Smooth muscle cell (in vitro differentiated cells): Measurements from ENCODE around the gene ISCA1. TPM values are rescaled to one million over a fixed set of nuclear protein-coding genes. Genes with fewer than 3 reads are reported as not detected.
"Not testable (repeated sequence)": the region's sequence is repeated elsewhere in the genome, so short reads cannot be mapped to it uniquely, and the experiment has no call there.

Source experiments
- DNase-seq: peaks from one replicate; lab custom pipeline; 2025; ENCODE audit not compliant: unreplicated experiment; lab: John Stamatoyannopoulos, UW
- H2AFZ ChIP-seq: fragments of 200-600 bp; sonication (generic); 2 replicates; pipeline ENCODE4 v1.6.0; 2016; ENCODE audit warnings: antibody characterized with exemption, low read depth, mild to moderate bottlenecking
- H3F3A ChIP-seq: fragments of 200-600 bp; sonication (generic); 2 replicates; pipeline ENCODE4 v1.6.0; 2017; ENCODE audit warnings: antibody characterized with exemption, low read depth
- H3K27ac ChIP-seq: fragments of 200-600 bp; sonication (generic); 2 replicates; pipeline ENCODE4 v1.5.1; 2016; ENCODE audit warnings: low read depth, mild to moderate bottlenecking
- H3K27me3 ChIP-seq: fragments of 200-600 bp; sonication (generic); 2 replicates; pipeline ENCODE4 v1.6.1; 2016; ENCODE audit warnings: low read depth, mild to moderate bottlenecking
- H3K36me3 ChIP-seq: fragments of 200-600 bp; sonication (generic); 2 replicates; pipeline ENCODE4 v1.5.1; 2016; ENCODE audit warnings: low read depth
- H3K4me1 ChIP-seq: fragments of 200-600 bp; sonication (generic); 2 replicates; pipeline ENCODE4 v1.5.1; 2016; ENCODE audit warnings: low read depth
- H3K4me2 ChIP-seq: fragments of 200-600 bp; sonication (generic); 2 replicates; pipeline ENCODE4 v1.6.0; 2016; ENCODE audit warnings: mild to moderate bottlenecking
- H3K4me3 ChIP-seq: fragments of 200-600 bp; sonication (generic); 2 replicates; pipeline ENCODE4 v1.5.1; 2016; ENCODE audit warnings: mild to moderate bottlenecking
- H3K79me2 ChIP-seq: fragments of 200-600 bp; sonication (generic); 2 replicates; pipeline ENCODE4 v1.6.0; 2016; ENCODE audit warnings: low read depth, mild to moderate bottlenecking
- H3K9ac ChIP-seq: fragments of 200-600 bp; sonication (generic); 2 replicates; pipeline ENCODE4 v1.6.0; 2016; ENCODE audit warnings: low read depth
- H3K9me3 ChIP-seq: fragments of 200-600 bp; sonication (generic); replicated peaks from 2 replicates; pipeline ENCODE4 v1.5.1; 2016; ENCODE audit warnings: low read depth
- H4K20me1 ChIP-seq: fragments of 200-600 bp; sonication (generic); 2 replicates; pipeline ENCODE4 v1.6.0; 2016; ENCODE audit warnings: low read depth
- CTCF ChIP-seq: fragments of 200-600 bp; sonication (generic); IDR thresholded peaks from 2 replicates; pipeline ENCODE4 v1.5.1; 2017; ENCODE audit warnings: borderline replicate concordance, mild to moderate bottlenecking, antibody characterized with exemption; ENCODE audit not compliant: insufficient read depth, poor library complexity, severe bottlenecking
- WGBS: methylation state at CpG from one replicate; pipeline ENCODE4 v1.1.7; 2016; ENCODE audit warnings: low lambda C conversion rate; 5-methylcytosine and 5-hydroxymethylcytosine counted together
- polyA plus RNA-seq: library from polyadenylated mRNA; unstranded; fragments of >200 nt; fragmentation: Nextera tagmentation; extraction: Ambion mirVana; gene quantifications from 2 replicates; pipeline ENCODE4 v1.2.1, GENCODE V29; 2016
- total RNA-seq: library from RNA; depleted of rRNA; stranded (reverse); fragments of >200 nt; gene quantifications from 2 replicates; pipeline ENCODE4 v1.2.3, GENCODE V29; 2014

ISCA1 gene
- total and polyA plus RNA-seq, 2 experiments from 2014 or later: 19.8 to 38.9 TPM

- H3K9me3 ChIP-seq: no peaks in the 10 kb centered on the region
- no peak overlapping the region for H3K27ac ChIP-seq
- H3K4me3 ChIP-seq: no peak overlapping the region
- H2AFZ ChIP-seq: no peak overlapping the region
- WGBS: 82% methylated on average over 8 of the region's 8 CpGs
- no peak overlapping the region for H3K4me2 ChIP-seq
- H3F3A ChIP-seq: no peaks in the 10 kb centered on the region
- H3K4me1 ChIP-seq: no peaks in the 10 kb centered on the region
- TF ChIP-seq CTCF: no peak
- H3K36me3 ChIP-seq: peaks cover 34% of the 10 kb centered on the region
- no peak for DNase-seq
- H3K79me2 ChIP-seq: no peaks in the 10 kb centered on the region
- H3K27me3 ChIP-seq: no peaks in the 10 kb centered on the region
- no peak overlapping the region for H3K9ac ChIP-seq
- peaks cover 4% of the 10 kb centered on the region for H4K20me1 ChIP-seq
Observed at GRCh38 chr9:86322973-86323644, 40.8 kb upstream of the ISCA1 start.

DNA sequence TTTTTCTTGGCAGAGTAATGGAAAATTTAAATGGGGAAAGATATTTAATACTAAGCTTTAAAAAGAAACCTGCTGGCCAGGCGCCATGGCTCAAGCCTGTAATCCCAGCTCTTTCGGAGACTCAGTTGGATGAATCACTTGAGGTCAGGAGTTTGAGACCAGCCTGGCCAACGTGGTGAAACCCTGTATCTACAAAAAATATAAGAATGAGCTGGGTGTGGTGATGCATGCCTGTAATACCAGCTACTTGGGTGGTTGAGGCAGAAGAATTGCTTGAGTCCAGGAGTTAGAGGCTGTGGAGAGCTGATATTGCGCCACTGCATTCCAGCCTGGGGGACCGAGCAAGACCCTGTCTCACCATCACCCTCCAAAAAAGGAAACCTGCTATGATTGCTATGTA is 39.0 kb upstream of the ISCA1 start:
- TF ChIP-seq CTCF: no peak
- no peaks in the 10 kb centered on the region for H3F3A ChIP-seq
- no peak overlapping the region for H3K27ac ChIP-seq
- H3K4me1 ChIP-seq: no peaks in the 10 kb centered on the region
- no peaks in the 10 kb centered on the region for H3K27me3 ChIP-seq
- H3K4me3 ChIP-seq: no peak overlapping the region
- H3K36me3 ChIP-seq: peaks cover 31% of the 10 kb centered on the region
- H3K79me2 ChIP-seq: no peaks in the 10 kb centered on the region
- no peak overlapping the region for H3K9ac ChIP-seq
- no peak overlapping the region for H2AFZ ChIP-seq
- H3K9me3 ChIP-seq: no peaks in the 10 kb centered on the region
- no peak for DNase-seq
- no peaks in the 10 kb centered on the region for H4K20me1 ChIP-seq
- no peak overlapping the region for H3K4me2 ChIP-seq
- 69% methylated on average over 5 of the region's 5 CpGs for WGBS

- Histone ChIP-seq H3K9me3 (no peaks in the 10 kb centered on the region), H3K9ac (no peak overlapping the region), H4K20me1 (no peaks in the 10 kb centered on the region), H3K4me2 (no peak overlapping the region), H3K4me3 (no peak overlapping the region), H3K36me3 (peaks cover 27% of the 10 kb centered on the region), H3K4me1 (no peaks in the 10 kb centered on the region), H3K27ac (no peak overlapping the region), H3K79me2 (no peaks in the 10 kb centered on the region), H3K27me3 (no peaks in the 10 kb centered on the region), H2AFZ (no peak overlapping the region), H3F3A (no peaks in the 10 kb centered on the region)
- 98% methylated on average over 4 of the region's 4 CpGs for WGBS
- TF ChIP-seq CTCF: no peak
- no peak for DNase-seq
Observed at GRCh38 chr9:86318187-86318586, 35.8 kb upstream of the ISCA1 start.

GRCh38 chr9:86315078-86315477 is 32.7 kb upstream of the ISCA1 start:
- no peaks in the 10 kb centered on the region for H3F3A ChIP-seq
- 76% methylated on average over 2 of the region's 2 CpGs for WGBS
- no peaks in the 10 kb centered on the region for H3K9me3 ChIP-seq
- H3K27me3 ChIP-seq: no peaks in the 10 kb centered on the region
- no peak for DNase-seq
- H3K4me2 ChIP-seq: no peak overlapping the region
- H3K4me3 ChIP-seq: no peak overlapping the region
- peaks cover 33% of the 10 kb centered on the region for H3K36me3 ChIP-seq
- H3K27ac ChIP-seq: no peak overlapping the region
- H3K4me1 ChIP-seq: no peaks in the 10 kb centered on the region
- H4K20me1 ChIP-seq: no peaks in the 10 kb centered on the region
- H3K79me2 ChIP-seq: no peaks in the 10 kb centered on the region
- H2AFZ ChIP-seq: no peak overlapping the region
- no peak overlapping the region for H3K9ac ChIP-seq
- no peak for TF ChIP-seq CTCF

DNA sequence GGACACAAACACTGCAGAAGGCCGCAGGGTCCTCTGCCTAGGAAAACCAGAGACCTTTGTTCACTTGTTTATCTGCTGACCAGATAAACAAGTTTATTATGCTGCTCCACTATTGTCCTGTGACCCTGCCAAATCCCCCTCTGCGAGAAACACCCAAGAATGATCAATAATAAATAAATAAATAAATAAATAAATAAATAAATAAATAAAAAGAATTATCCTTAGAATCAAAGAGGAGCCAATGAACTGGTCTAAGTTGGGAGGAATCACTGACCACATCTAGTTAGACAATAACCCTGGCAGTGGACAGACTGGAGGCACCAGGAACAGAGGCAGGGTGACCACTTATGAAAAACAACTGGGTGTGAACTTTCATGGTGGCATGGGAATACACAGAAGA is 30.6 kb upstream of the ISCA1 start:
- H3K27ac ChIP-seq, H2AFZ ChIP-seq, H4K20me1 ChIP-seq, H3K79me2 ChIP-seq, H3K4me1 ChIP-seq, H3K9ac ChIP-seq, H3K4me3 ChIP-seq, H3K4me2 ChIP-seq, H3K9me3 ChIP-seq, H3K27me3 ChIP-seq, H3F3A ChIP-seq, DNase-seq: not testable (repeated sequence)
- peaks cover 41% of the 10 kb centered on the region for H3K36me3 ChIP-seq
- 96% methylated on average over 2 of the region's 2 CpGs for WGBS
